Measurements from ENCODE around the gene SYNGR2. TPM values are rescaled to one million over a fixed set of nuclear protein-coding genes. Genes with fewer than 3 reads are reported as not detected.
A peak's percentile ranks its signal among the peaks of the same experiment; 100 is the strongest.

The SYNGR2 gene
- total and polyA plus RNA-seq, 9 of the 15 experiments (the other 6 are each of a cell fraction or from before 2014, with no cell fraction given) = 1.4 to 173 (median 87.8) TPM

DNA sequence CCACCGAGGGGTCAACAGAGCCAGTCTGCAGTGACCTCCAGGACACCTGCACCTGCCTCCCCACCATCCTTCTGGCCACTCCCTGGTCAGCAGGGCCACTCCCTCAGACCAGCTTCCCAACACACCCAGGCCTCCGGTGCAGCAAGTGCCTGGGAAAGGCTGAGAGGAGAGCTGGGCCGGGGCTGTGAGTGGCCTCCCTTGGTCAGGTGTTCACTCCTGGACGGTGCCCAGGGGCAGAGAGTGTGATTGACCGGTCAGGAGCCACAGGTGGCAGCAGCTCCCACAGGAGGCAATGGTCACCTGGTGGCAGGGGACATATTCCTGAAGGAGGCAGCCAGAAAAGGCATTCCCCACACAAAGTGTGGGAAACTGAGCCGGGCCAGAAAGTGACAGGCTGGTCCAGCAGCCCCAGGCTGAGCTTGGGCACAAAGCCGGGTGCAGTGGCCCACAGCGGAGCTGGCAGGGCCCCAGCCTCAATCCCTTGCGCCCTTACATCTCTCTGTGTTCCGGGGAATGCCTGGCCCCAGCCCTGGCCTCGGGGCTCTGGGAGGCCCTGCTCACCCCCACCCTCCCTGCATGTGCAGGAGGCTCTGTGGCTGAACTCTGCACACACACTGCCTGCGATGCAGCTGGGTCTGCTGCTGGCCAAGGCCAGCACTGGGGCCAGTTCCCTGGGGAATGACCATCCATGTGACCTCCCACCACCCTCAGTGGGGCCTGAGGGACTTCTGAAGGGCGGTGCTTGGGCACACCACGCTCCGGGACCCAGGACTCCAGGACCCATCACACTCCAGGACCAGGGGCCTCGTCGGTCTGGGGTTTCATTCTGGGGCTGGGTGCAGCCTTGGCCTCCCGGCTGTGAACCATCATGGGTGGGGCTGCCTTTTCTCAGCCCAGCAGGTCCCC, 23.4 kb upstream of the SYNGR2 start (continued):
- TF ChIP-seq, protein P1, sequence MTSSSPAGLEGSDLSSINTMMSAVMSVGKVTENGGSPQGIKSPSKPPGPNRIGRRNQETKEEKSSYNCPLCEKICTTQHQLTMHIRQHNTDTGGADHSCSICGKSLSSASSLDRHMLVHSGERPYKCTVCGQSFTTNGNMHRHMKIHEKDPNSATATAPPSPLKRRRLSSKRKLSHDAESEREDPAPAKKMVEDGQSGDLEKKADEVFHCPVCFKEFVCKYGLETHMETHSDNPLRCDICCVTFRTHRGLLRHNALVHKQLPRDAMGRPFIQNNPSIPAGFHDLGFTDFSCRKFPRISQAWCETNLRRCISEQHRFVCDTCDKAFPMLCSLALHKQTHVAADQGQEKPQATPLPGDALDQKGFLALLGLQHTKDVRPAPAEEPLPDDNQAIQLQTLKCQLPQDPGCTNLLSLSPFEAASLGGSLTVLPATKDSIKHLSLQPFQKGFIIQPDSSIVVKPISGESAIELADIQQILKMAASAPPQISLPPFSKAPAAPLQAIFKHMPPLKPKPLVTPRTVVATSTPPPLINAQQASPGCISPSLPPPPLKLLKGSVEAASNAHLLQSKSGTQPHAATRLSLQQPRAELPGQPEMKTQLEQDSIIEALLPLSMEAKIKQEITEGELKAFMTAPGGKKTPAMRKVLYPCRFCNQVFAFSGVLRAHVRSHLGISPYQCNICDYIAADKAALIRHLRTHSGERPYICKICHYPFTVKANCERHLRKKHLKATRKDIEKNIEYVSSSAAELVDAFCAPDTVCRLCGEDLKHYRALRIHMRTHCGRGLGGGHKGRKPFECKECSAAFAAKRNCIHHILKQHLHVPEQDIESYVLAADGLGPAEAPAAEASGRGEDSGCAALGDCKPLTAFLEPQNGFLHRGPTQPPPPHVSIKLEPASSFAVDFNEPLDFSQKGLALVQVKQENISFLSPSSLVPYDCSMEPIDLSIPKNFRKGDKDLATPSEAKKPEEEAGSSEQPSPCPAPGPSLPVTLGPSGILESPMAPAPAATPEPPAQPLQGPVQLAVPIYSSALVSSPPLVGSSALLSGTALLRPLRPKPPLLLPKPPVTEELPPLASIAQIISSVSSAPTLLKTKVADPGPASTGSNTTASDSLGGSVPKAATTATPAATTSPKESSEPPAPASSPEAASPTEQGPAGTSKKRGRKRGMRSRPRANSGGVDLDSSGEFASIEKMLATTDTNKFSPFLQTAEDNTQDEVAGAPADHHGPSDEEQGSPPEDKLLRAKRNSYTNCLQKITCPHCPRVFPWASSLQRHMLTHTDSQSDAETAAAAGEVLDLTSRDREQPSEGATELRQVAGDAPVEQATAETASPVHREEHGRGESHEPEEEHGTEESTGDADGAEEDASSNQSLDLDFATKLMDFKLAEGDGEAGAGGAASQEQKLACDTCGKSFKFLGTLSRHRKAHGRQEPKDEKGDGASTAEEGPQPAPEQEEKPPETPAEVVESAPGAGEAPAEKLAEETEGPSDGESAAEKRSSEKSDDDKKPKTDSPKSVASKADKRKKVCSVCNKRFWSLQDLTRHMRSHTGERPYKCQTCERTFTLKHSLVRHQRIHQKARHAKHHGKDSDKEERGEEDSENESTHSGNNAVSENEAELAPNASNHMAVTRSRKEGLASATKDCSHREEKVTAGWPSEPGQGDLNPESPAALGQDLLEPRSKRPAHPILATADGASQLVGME (CRISPR knock-in tag; IDR thresholded peaks at IDR 0.05) = no peak
- TF ChIP-seq ZNF668 (CRISPR knock-in tag; IDR thresholded peaks at IDR 0.05) (no peak), HDAC1 (IDR thresholded peaks at IDR 0.05) (no peak), SRSF3 (IDR thresholded peaks at IDR 0.05; ENCODE audit: insufficient read depth, low read length) (no peak), CBFB (CRISPR knock-in tag; IDR thresholded peaks at IDR 0.05) (0 out of 2 replicates have a peak, but pooled peaks have one; percentile 48), MCM2 (IDR thresholded peaks at IDR 0.05; ENCODE audit: low read depth) (no peak), ZNF324 (CRISPR knock-in tag; IDR thresholded peaks at IDR 0.05) (no peak), TEAD4 (IDR thresholded peaks at IDR 0.05; ENCODE audit: low read length) (no peak), TEAD4 (CRISPR knock-in tag; IDR thresholded peaks at IDR 0.05; ENCODE audit: borderline replicate concordance) (no peak), SOX6 (IDR thresholded peaks at IDR 0.05) (no peak), POLR2H (tag; IDR thresholded peaks at IDR 0.05; ENCODE audit: low read depth) (no peak), MTF1 (CRISPR knock-in tag; IDR thresholded peaks at IDR 0.05; ENCODE audit: borderline replicate concordance) (no peak)
- TF ChIP-seq, protein P2, sequence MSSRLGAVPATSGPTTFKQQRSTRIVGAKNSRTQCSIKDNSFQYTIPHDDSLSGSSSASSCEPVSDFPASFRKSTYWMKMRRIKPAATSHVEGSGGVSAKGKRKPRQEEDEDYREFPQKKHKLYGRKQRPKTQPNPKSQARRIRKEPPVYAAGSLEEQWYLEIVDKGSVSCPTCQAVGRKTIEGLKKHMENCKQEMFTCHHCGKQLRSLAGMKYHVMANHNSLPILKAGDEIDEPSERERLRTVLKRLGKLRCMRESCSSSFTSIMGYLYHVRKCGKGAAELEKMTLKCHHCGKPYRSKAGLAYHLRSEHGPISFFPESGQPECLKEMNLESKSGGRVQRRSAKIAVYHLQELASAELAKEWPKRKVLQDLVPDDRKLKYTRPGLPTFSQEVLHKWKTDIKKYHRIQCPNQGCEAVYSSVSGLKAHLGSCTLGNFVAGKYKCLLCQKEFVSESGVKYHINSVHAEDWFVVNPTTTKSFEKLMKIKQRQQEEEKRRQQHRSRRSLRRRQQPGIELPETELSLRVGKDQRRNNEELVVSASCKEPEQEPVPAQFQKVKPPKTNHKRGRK (tag; IDR thresholded peaks at IDR 0.05) = no peak

Measured in K562 (cell line).